NK-92 (cell line): ENCODE results near the gene LMBRD1.
"Not testable (repeated sequence)": the region's sequence is repeated elsewhere in the genome, so short reads cannot be mapped to it uniquely, and the experiment has no call there.

Source experiments
- DNase-seq: peaks from one replicate; lab custom pipeline; 2025; ENCODE audit not compliant: unreplicated experiment; lab: John Stamatoyannopoulos, UW

LMBRD1 gene

GRCh38 chr6:69756366-69756765, 40.4 kb downstream of the LMBRD1 start:
- no peak for DNase-seq

GRCh38 chr6:69735027-69735426, 61.8 kb downstream of the LMBRD1 start:
- DNase-seq, result no peak

- DNase-seq, result no peak
Measured at GRCh38 chr6:69732640-69733039, 64.2 kb downstream of the LMBRD1 start.

- no peak for DNase-seq
Measured at GRCh38 chr6:69732045-69732444, 64.8 kb downstream of the LMBRD1 start.

- DNase-seq, result no peak
Measured at GRCh38 chr6:69729870-69730449, 66.8 kb downstream of the LMBRD1 start.

GRCh38 chr6:69722683-69723082, 74.1 kb downstream of the LMBRD1 start:
- DNase-seq, result no peak

GRCh38 chr6:69719602-69720193, 77.1 kb downstream of the LMBRD1 start:
- DNase-seq, result no peak

GRCh38 chr6:69706724-69707123, 90.1 kb downstream of the LMBRD1 start:
- DNase-seq, result no peak

- no peak for DNase-seq
Measured at GRCh38 chr6:69705954-69706353, 90.9 kb downstream of the LMBRD1 start.

GRCh38 chr6:69704916-69705315, 91.9 kb downstream of the LMBRD1 start:
- no peak for DNase-seq

GRCh38 chr6:69699655-69700054, 97.2 kb downstream of the LMBRD1 start:
- no peak for DNase-seq

GRCh38 chr6:69696273-69696672, 100.5 kb downstream of the LMBRD1 start:
- no peak for DNase-seq

- no peak for DNase-seq
Measured at GRCh38 chr6:69693762-69694161, 103.0 kb downstream of the LMBRD1 start.

- DNase-seq, result no peak
Measured at GRCh38 chr6:69690986-69691385, 105.8 kb downstream of the LMBRD1 start.

- DNase-seq, result no peak
Measured at GRCh38 chr6:69680302-69680701, 116.5 kb downstream of the LMBRD1 start.

- no peak for DNase-seq
Measured at GRCh38 chr6:69673298-69673697, 123.5 kb downstream of the LMBRD1 start.

GRCh38 chr6:69668916-69669315, 127.9 kb downstream of the LMBRD1 start:
- no peak for DNase-seq

GRCh38 chr6:69666779-69667178, 130.0 kb downstream of the LMBRD1 start:
- DNase-seq, result not testable (repeated sequence)

- no peak for DNase-seq
Measured at GRCh38 chr6:69665437-69665836, 131.4 kb downstream of the LMBRD1 start.

GRCh38 chr6:69664551-69664950, 132.3 kb downstream of the LMBRD1 start:
- no peak for DNase-seq

- no peak for DNase-seq
Measured at GRCh38 chr6:69663215-69663614, 133.6 kb downstream of the LMBRD1 start.

- no peak for DNase-seq
Measured at GRCh38 chr6:69650703-69651102, 146.1 kb downstream of the LMBRD1 start.

GRCh38 chr6:69647726-69648125, 149.1 kb downstream of the LMBRD1 start:
- DNase-seq, result no peak
